Caco-2 (cell line): Measurements from ENCODE around the gene THEM4. TPM values are rescaled to one million over a fixed set of nuclear protein-coding genes. Genes with fewer than 3 reads are reported as not detected.

Experiments used
- BruUV-seq: library from RNA; stranded (reverse); fragments of 400-500 nt; replicated peaks from 2 replicates; lab custom pipeline; 2021; lab: Mats Ljungman, UMichigan
- CTCF ChIA-PET: fragments of 300-600 bp; sonication (Branson Sonifier 250); formaldehyde crosslinking; loops from one replicate; lab custom pipeline; 2022; ENCODE audit warnings: antibody characterized with exemption; lab: Charles Lee
- POLR2A ChIA-PET: fragments of 300-600 bp; sonication (Branson Sonifier 250); formaldehyde crosslinking; loops from one replicate; lab custom pipeline; 2022; ENCODE audit warnings: antibody characterized with exemption; lab: Charles Lee
- DNase-seq, 2 experiments: peaks; one replicate each; pipeline versions ENCODE4 v3.0.0 to v3.0.0-alpha.2; 2020 to 2022
- H3K27me3 ChIP-seq: replicated peaks from 2 replicates; pipeline ENCODE4 v1.6.0; 2011; ENCODE audit warnings: low read length; ENCODE audit not compliant: control insufficient read depth, insufficient read depth
- H3K36me3 ChIP-seq: 2 replicates; pipeline ENCODE4 v1.5.1; 2011; ENCODE audit warnings: low read length; ENCODE audit not compliant: control insufficient read depth, insufficient read depth
- H3K4me1 ChIP-seq: fragments of 250-450 bp; sonication (Bioruptor Pico); 2 replicates; pipeline ENCODE4 v1.5.1; 2020; ENCODE audit warnings: mild to moderate bottlenecking
- H3K4me3 ChIP-seq: 2 replicates; pipeline ENCODE4 v1.5.1; 2011; ENCODE audit warnings: low read depth, mild to moderate bottlenecking, control low read depth, low read length
- H3K9me3 ChIP-seq: fragments of 250-450 bp; sonication (Bioruptor Pico); 2 replicates; pipeline ENCODE4 v1.5.1; 2020; ENCODE audit warnings: mild to moderate bottlenecking, moderate library complexity
- H3K27ac Mint-ChIP-seq: one replicate; pipeline ENCODE4 v1.8.0; 2022; ENCODE audit warnings: mixed read lengths; ENCODE audit not compliant: unreplicated experiment
- H3K27me3 Mint-ChIP-seq: one replicate; pipeline ENCODE4 v1.8.0; 2022; ENCODE audit warnings: mixed read lengths; ENCODE audit not compliant: insufficient read depth, unreplicated experiment
- H3K36me3 Mint-ChIP-seq: one replicate; pipeline ENCODE4 v1.8.0; 2022; ENCODE audit warnings: mild to moderate bottlenecking, mixed read lengths; ENCODE audit not compliant: insufficient read depth, unreplicated experiment
- H3K4me1 Mint-ChIP-seq: one replicate; pipeline ENCODE4 v1.8.0; 2022; ENCODE audit warnings: low read depth, mixed read lengths; ENCODE audit not compliant: unreplicated experiment
- H3K4me3 Mint-ChIP-seq: one replicate; pipeline ENCODE4 v1.8.0; 2022; ENCODE audit warnings: mild to moderate bottlenecking, moderate library complexity, mixed read lengths; ENCODE audit not compliant: unreplicated experiment
- H3K9me3 Mint-ChIP-seq: one replicate; pipeline ENCODE4 v1.8.0; 2022; ENCODE audit warnings: mixed read lengths; ENCODE audit not compliant: unreplicated experiment
- intact Hi-C: fragments of 100-400 bp; cut with micrococcal nuclease; formaldehyde crosslinking; loops from one replicate; pipeline ENCODE4 v1.10.0; 2022; ENCODE audit not compliant: unreplicated experiment
- total RNA-seq: library from RNA; stranded (reverse); gene quantifications from 2 replicates; pipeline ENCODE4 v1.2.3, GENCODE V29; 2022
- TF ChIP-seq, protein P1 (sequence below), 2 experiments: fragments of 200-600 bp in 1 of 2; IDR thresholded peaks; 1 replicate in 1 of 2; 2 replicates in 1 of 2; pipeline versions ENCODE4 v1.5.1 to v1.8.0; 2011 to 2022; ENCODE audit warnings: antibody characterized with exemption in 1 of 2, control low read depth in 1 of 2, inconsistent platforms in 1 of 2, low read depth in 1 of 2, low read length in 1 of 2, mild to moderate bottlenecking in 1 of 2, moderate library complexity in 1 of 2; ENCODE audit not compliant: insufficient read depth in 1 of 2, severe bottlenecking in 1 of 2, unreplicated experiment in 1 of 2

The THEM4 gene
- total RNA-seq, 1 experiment from 2014 or later = 9.5 TPM

DNA sequence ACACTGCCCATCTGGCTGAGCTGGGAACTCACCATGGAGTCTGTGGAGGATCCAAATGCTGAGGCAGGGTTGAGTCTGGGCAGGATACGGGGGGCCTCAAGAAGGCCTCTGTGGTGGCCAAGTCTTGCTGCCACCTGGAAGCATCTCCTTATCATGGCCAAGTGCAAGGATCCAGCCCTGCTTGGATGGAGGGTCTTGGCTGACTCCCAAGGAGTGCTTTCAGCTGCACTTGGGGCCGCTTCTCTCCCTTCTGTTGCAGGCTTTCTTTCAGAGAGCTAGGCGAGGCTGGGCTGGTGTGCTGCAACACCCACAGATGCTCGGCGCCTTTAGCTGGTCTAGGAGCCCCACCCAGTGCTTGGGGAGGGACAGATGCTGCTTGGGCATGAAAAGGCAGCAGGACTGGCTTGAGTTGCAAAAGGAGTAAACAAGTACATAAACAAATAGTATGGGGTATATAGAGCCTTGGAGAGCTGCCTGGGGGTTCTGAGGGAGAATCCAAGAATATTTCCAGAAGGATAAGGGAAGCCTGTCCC lies 55.8 kb downstream of the THEM4 start, which contains the start of gene THEM5:
Gene THEM5, minus strand, starts transcription at position 302 of the 533 bp plus-strand sequence. Its CDS starts 147 bp downstream, at position 155.
- Mint-ChIP-seq H3K4me1 (no peaks in the 10 kb centered on the region), H3K36me3 (no peaks in the 10 kb centered on the region), H3K27me3 (no peaks in the 10 kb centered on the region), H3K9me3 (no peaks in the 10 kb centered on the region), H3K27ac (no peak within 1 kb of the TSS), H3K4me3 (no peak within 1 kb of the TSS)
- TF ChIP-seq, protein P1, sequence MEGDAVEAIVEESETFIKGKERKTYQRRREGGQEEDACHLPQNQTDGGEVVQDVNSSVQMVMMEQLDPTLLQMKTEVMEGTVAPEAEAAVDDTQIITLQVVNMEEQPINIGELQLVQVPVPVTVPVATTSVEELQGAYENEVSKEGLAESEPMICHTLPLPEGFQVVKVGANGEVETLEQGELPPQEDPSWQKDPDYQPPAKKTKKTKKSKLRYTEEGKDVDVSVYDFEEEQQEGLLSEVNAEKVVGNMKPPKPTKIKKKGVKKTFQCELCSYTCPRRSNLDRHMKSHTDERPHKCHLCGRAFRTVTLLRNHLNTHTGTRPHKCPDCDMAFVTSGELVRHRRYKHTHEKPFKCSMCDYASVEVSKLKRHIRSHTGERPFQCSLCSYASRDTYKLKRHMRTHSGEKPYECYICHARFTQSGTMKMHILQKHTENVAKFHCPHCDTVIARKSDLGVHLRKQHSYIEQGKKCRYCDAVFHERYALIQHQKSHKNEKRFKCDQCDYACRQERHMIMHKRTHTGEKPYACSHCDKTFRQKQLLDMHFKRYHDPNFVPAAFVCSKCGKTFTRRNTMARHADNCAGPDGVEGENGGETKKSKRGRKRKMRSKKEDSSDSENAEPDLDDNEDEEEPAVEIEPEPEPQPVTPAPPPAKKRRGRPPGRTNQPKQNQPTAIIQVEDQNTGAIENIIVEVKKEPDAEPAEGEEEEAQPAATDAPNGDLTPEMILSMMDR (IDR thresholded peaks at IDR 0.05; ENCODE audit: insufficient read depth in 1 of 2, low read depth in 1 of 2, low read length in 1 of 2, severe bottlenecking in 1 of 2, unreplicated experiment in 1 of 2) = no peak
- no peaks in the 10 kb centered on the region for H3K4me1 ChIP-seq
- POLR2A ChIA-PET = interaction anchor here (0.5 kb wide), 1 partner anchor 13 kb away, joined by 3 read pairs; no protein-coding TSS in a partner anchor
- H3K36me3 ChIP-seq = no peaks in the 10 kb centered on the region
- CTCF ChIA-PET = no interaction called here
- H3K4me3 ChIP-seq = no peak within 1 kb of the TSS
- intact Hi-C loops = loop anchor here (5.0 kb wide), 1 partner anchor 51 kb away; no protein-coding TSS in a partner anchor
- no TSS peak for BruUV-seq
- no peaks in the 10 kb centered on the region for H3K27me3 ChIP-seq
- H3K9me3 ChIP-seq = no peaks in the 10 kb centered on the region
- DNase-seq = no peak

GRCh38 chr1:151852733-151853132 lies 56.6 kb downstream of the THEM4 start:
- H3K4me1 ChIP-seq = no peaks in the 10 kb centered on the region
- H3K9me3 ChIP-seq = no peaks in the 10 kb centered on the region
- no peak overlapping the region for H3K4me3 Mint-ChIP-seq
- BruUV-seq = no TSS peak
- ChIA-PET CTCF (no interaction called here), POLR2A (no interaction called here)
- no peak overlapping the region for H3K27ac Mint-ChIP-seq
- H3K36me3 ChIP-seq = no peaks in the 10 kb centered on the region
- no peak for DNase-seq
- intact Hi-C loops = loop anchor here (5.0 kb wide), 1 partner anchor 50 kb away; no protein-coding TSS in a partner anchor
- no peak overlapping the region for H3K4me3 ChIP-seq
- H3K27me3 Mint-ChIP-seq = no peaks in the 10 kb centered on the region
- TF ChIP-seq, protein P1 (IDR thresholded peaks at IDR 0.05; ENCODE audit: insufficient read depth in 1 of 2, low read depth in 1 of 2, low read length in 1 of 2, severe bottlenecking in 1 of 2, unreplicated experiment in 1 of 2) = no peak
- H3K36me3 Mint-ChIP-seq = no peaks in the 10 kb centered on the region
- no peaks in the 10 kb centered on the region for H3K27me3 ChIP-seq
- no peaks in the 10 kb centered on the region for H3K4me1 Mint-ChIP-seq
- no peaks in the 10 kb centered on the region for H3K9me3 Mint-ChIP-seq

- no peaks in the 10 kb centered on the region for H3K36me3 Mint-ChIP-seq
- no peak overlapping the region for H3K4me3 Mint-ChIP-seq
- Histone ChIP-seq H3K4me3 (no peak overlapping the region), H3K9me3 (no peaks in the 10 kb centered on the region), H3K27me3 (no peaks in the 10 kb centered on the region), H3K4me1 (no peaks in the 10 kb centered on the region), H3K36me3 (no peaks in the 10 kb centered on the region)
- ChIA-PET POLR2A (no interaction called here), CTCF (interaction anchor here (0.8 kb wide), 1 partner anchor 12 kb away, joined by 3 read pairs; the partner anchor contains the start of gene C2CD4D)
- intact Hi-C loops = loop anchor here (5.0 kb wide), 1 partner anchor 50 kb away; no protein-coding TSS in a partner anchor
- no peaks in the 10 kb centered on the region for H3K4me1 Mint-ChIP-seq
- no peaks in the 10 kb centered on the region for H3K27me3 Mint-ChIP-seq
- peak overlapping the region; percentile 18 for H3K27ac Mint-ChIP-seq
- no peak for DNase-seq
- no peaks in the 10 kb centered on the region for H3K9me3 Mint-ChIP-seq
- TF ChIP-seq, protein P1 (IDR thresholded peaks at IDR 0.05; ENCODE audit: insufficient read depth in 1 of 2, low read depth in 1 of 2, low read length in 1 of 2, severe bottlenecking in 1 of 2, unreplicated experiment in 1 of 2) = no peak
- no TSS peak for BruUV-seq
Observed at GRCh38 chr1:151851886-151852285, 57.4 kb downstream of the THEM4 start.
